ENCODE measurements around the gene SEC61B. TPM values are rescaled to one million over a fixed set of nuclear protein-coding genes. Genes with fewer than 3 reads are reported as not detected.

The SEC61B gene
- polyA plus RNA-seq, 2 donors: 141 to 181 TPM

Other genes starting within 250 kb of the SEC61B start
- gene TGFBR1, start 117.2 kb upstream of the SEC61B start, polyA plus RNA-seq: 1 to 10 TPM; 6.6 TPM
- gene ALG2, start 340 bp upstream of the SEC61B start, polyA plus RNA-seq: 10 to 100 TPM; 11.8 to 15.6 TPM

Data from esophagus (tissue), 2 donors.